GM21786 (cell line): ENCODE measurements around the gene FHIP1B.

ENCODE experiments used
- ATAC-seq: cut with Tn5 transposase; IDR thresholded peaks from one replicate; pipeline ENCODE4 v1.9.1; 2021; ENCODE audit not compliant: unreplicated experiment

The FHIP1B gene

DNA sequence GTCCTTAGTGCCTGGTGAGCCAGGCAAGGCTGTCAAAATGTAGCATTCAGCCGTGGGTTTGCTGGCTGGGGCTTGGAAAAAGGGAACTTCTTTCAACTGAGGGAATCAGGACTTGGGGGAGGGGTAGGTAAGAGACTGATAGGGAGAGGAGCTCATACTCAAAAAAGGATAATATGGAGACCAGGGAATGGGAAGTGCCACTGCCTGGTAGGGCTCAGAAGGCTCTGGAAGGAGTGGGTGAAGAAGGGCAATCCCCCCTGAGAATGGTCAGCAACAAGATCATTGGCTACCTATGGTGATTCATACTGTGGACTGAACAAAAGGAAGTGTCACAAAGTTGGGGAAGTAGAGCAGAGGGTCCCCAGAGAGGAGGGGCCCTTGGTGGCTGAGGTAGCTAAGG is 6.3 kb upstream of the FHIP1B start:
- ATAC-seq = no peak

DNA sequence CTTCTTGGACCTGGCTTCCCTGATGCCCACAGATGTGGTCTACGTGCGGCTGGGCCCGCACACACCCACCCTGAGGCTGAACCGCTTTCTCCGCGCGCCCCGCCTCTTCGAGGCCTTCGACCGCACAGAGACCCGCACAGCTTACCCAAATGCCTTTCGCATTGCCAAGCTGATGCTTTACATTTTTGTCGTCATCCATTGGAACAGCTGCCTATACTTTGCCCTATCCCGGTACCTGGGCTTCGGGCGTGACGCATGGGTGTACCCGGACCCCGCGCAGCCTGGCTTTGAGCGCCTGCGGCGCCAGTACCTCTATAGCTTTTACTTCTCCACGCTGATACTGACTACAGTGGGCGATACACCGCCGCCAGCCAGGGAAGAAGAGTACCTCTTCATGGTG is 5.7 kb upstream of the FHIP1B start:
- ATAC-seq = no peak

DNA sequence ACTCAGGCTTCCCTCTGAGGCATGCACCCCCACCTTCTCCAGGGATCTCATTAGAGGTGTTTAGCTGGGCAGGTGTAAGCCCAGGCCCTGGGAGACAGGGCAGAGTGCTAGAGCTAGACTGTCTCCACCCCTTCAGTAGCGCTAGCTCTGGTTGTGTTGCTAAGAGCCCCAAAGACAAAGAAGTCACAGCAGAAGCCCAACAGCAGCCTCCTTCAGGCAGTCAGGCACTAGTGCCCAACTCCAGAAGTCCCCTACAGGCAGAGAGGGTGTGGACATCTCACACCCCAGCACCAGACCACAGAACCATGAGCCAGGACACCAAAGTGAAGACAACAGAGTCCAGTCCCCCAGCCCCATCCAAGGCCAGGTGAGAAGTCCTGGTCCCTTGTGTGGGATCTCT is 4.5 kb upstream of the FHIP1B start, which contains the start of gene CNGA4:
CNGA4 (plus strand) TSS at position 188 of the 400 bp plus-strand sequence; CDS start at position 306, 118 bp downstream.
- no peak for ATAC-seq

DNA sequence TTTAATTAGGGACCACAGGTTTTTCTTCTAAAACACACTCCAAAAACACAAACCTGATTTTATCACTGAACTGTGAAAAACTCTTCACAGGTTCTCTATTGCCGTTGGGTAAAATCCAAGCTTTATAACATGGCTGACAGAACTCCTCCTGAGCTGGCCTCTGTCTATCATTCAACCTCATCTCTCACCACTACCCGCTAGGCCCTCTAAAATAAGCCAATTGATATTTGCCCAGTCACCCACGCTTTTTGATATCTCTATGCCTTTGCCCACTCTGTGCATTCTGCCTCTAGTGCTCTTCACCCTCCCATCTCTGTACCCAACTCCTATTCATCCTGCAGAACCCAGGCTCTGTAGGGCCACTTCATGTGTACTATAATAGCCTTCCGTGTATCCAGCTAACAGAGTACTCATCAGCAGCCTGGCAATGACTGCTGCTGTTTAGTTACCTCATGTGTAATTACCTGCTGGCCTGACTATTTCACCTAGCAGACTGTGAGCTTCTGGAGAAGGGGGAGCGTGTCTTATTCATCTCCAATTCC is 3.4 kb upstream of the FHIP1B start:
- ATAC-seq = no peak

DNA sequence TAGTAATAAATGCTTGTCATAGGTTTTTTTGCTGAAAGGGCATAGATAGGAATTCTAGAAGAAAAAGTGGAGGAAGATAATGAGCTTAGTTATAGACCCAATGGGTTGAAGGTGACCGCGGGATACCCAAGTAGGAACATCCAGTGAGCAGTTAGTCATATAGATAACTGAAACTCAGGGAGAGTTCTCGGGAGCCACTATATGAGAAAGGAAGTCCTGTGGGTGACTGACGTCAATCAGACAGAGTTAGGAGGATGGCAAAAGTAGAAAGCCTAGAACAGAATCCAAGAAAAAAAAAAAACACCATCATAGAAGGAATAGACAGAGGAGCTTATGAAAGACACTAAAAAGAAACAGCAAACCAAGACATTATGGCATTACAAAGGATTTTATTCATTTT is 2.8 kb upstream of the FHIP1B start:
- ATAC-seq = no peak

DNA sequence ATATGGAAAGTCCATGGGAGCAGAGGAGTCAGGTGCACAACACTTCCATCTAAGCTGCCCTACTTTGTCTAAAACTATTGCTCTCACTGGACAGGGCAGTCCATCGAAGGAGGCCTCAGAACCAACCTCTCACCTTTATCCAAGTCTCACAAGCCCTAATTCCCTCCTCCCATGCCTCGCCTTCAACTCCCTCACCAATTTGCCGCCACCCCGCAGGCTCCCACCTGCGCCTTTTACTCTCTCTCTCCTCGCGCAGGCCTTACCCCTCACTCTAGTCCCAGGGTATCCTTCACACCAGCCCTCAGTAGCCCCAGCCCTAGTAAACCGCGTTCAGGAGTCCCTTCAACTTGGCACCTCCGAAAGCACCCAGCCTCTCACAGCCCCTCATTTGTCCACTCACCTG is 451 bp downstream of the FHIP1B start:
- no peak for ATAC-seq

DNA sequence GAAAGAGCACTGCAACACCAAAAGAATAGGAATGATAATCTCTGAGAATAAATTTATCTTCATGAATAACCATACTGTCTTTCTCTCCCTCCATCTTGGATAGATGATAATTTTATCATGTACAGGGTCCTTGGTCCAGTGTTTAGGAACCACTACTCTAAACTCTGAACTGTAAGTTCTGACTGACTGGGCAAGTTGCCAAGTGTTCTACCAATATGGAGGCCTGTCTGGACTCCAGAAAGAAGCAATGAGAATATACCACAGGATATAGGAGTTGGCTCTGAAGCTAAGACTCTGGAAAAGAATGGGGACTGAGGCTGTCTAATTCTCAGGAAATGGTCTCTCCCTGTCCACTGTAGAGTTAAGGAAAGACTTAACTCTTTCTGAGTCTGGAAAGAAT is 1.5 kb downstream of the FHIP1B start:
- ATAC-seq = no peak

DNA sequence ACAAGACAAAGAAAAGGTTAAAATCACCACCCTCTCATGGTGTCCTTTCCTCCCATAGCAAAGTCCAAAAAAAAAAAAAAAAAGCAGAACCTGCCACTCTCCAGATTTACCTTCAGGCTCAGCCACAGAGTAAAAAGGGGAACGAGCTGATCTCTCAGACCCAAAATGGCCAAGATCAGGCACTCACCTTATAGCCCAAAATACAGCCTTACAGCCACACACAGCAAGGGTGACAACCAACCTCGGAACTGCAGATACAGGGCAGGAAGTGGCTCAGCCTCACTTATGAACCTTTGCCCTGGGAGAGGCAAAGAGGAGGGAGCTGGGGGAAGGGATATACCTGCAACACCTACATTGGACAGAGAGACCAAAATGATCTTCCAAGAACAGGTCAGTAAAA is 4.5 kb downstream of the FHIP1B start:
- no peak for ATAC-seq

DNA sequence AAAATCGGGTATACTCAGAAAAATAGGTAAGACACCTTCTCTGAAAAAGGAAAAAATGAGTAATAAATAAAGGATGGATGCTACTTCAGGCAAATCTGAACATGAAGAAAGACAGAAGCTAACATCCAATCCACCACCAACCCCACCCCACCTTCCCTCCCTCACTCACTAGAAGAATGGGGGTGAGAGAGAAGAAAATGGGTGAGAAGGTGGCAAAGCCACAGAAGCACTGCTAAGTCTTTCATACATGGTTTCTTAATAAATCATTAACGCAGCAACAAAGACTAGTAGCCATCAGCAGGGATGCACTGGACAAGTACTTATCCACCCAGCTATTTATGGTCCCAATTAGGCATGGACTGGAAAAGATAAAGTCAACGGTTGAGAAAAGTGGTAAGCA is 5.9 kb downstream of the FHIP1B start:
- no peak for ATAC-seq

DNA sequence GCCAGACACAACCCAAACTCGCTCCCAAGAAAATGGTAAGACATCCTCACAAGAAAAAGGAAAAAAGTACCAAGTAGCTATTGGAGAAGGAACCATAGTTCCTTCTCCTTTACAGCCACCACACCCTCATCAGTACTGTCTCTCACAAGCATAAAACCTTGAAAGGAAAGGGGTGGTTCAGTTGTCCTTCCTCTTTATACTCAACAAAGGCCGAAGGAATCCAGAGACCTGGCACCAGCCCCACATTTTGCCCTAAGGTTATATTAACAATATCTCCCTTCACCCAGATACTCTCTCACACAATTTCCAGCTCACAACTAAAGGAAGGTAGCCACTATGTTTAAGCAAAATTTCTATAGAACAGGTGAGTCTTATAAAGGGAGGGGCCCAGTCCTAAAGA is 8.5 kb downstream of the FHIP1B start:
- no peak for ATAC-seq

DNA sequence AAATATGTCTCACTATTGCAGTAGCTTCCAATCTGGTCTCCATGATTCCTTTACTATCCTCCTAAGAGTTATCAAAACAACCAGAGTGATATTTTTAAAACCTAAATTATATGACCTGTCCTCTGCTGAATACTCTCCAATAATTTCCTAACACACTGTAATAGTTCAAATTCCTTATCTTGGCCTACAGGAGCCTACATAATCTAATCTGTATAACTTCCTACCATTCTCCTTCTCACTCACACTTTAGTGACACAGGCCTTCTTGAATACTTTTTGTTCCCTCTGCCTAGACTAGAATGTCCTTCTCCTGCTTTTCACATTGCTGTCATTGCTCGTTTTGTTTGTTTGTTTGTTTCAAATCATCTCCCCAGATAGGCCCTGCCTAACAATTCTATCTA is 9.4 kb downstream of the FHIP1B start:
- no peak for ATAC-seq

DNA sequence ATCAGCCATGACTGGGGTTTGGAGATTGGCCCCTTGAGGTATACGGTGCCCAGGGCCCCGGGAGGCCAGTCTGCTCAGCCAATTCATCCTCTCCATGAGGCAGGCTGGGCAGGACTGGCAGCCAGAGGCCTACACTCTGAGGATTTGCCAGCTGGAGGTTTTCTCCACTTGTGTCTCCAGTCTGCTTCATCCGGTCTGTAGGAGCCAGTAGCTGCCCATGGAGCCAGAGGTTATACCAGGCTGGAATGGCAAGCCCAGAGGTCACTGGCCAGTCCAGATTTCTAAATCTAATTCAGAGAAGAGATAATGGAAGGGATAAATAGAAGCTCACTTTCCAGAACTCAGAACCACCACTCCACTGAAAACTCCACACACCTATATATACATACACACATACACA is 10.0 kb downstream of the FHIP1B start:
- no peak for ATAC-seq

DNA sequence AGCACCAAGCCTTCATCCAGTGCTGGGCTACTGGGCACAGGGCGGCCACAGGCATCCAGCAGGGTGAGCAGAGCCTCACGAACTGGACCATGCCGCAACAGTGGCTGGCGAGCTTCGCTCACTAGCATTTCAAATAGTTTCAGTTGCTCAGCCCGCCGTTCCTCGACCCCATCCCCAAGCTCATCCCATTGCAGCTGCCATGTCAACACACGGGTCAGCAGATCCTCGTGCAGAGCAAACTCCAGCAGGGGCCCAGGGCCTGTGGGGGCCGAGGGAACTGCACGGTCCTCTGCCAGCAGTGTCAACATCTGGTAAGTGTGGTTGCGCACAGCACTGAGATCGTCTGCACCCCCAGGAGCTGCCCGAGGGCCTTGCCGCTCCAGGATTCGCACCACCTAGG is 10.6 kb downstream of the FHIP1B start:
- ATAC-seq = no peak

DNA sequence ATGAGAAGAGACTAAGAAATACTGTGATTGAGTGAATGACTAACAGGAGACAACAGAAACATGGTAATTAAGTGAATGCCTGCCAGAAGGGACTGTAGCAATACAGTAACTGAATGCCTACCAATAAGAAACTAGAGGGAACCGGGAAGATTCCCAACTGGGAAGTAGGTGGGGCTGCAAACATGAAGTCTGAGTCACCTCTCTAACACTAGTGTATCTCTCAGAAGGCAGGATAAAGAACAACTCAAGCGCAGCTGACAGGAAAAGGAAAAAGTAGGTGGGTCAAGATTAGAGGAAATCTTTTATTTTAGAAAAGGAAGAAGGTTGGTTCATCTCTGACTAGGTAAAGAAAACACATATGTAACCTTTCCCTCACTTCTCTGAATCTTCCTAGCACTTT is 15.1 kb downstream of the FHIP1B start:
- no peak for ATAC-seq

DNA sequence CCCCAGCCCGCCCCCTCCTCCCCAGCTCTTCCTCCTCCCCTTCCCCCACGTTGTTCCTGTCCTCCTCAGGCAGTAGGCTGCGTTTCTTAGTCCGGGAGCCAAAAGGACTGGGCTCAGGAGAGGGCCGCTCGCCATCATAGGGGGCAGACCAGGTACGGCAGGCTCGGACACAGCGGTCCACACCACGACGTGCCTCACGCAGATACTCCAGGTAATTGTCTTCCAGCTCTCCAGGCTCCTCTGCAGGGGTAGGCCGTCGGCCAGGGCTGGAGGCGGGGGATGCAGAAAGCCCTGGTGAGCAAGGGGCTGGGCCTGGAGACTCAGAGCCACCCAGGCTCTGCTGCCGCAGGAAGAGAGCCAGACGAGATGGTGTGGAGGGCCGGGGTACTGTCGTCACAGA is 16.7 kb downstream of the FHIP1B start:
- ATAC-seq = no peak

DNA sequence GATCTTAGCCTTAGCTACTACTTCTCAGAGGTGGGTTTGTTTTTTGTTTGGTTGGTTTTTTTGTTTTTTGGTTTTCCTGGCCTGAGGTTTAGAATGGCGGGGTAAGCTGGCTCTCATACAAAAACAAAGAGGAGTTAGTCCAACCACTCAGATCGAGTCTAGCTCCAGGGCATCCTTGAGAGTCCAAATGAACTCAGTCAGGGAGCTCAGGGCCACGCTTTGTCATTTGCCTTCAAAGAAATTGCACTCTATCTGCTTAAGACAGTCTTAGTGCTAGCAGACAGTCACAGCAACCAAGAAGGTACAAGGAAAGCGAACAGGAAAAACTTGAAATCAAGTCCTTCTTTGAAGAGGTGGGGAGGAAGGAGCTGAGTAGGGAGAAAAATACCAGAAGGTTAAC is 17.9 kb downstream of the FHIP1B start:
- ATAC-seq = no peak

DNA sequence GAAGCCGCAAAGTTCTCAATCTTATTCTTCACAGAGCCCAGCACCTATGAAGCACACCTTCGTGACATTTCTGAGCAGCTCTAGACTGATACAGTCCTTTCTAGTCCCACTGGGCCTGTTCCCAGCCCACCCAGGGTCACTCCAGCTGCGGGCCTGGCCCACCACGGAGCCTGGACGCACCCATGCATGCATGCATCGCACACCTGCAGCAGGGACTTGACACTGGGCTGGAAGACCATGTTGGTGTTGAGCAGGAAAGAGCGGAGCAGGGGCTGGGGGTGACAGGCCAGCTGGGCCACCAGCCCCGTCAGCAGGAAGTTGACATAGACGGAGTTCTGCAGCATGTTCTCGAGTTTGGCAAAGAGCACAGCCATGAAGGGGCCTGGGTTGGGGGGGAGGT is 19.9 kb downstream of the FHIP1B start:
- no peak for ATAC-seq

DNA sequence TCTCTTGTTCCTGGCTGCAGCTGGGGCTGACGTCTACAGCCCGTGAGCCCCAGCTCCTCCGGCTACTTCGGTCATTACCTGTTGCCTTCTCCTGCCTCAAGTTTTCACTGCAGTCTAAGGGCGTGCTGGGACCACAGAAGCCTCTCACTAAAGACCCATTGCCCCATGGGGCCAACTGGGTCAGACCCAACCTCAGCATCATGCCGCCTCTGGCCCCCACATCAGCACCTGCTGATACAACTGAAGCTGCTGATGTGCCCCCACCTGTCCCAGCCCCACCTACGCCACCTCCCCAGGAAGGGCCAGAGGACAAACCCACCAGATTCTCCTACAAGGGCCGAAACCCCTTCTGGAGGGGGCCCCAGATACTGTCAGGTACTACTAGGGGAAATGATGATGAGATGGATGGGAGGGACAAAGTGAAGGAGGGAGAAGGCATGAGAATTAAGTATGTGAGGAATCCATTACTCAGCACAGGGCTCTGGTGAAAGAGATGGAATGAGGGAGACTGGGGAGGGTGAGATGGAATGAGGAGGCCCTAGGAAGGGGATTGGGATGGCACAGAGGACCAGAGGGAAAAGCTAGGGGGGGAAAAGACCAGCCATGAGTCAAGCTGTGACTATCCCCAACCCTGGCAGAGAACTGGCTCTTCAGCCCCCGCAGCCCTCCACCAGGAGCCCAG is 24.0 kb downstream of the FHIP1B start:
- ATAC-seq = no peak

DNA sequence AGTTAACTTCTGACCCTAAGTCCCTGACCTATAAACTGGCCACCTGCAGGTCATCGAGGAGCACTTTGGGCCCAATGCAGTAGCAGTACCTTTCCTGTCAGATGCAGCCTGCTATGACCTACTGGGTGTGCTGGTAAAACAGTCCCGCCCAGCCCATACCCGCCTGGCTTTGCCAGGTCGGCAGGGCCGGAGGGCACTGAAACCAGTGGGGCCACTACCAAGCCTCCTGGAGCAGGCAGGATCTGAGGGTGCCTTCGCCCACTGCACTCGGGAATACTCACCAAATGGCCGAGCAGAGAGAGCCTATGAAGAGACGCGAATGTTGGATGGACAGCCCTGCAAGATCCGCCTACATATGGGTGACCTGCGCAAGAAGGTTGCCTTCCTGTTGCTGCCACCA is 24.6 kb downstream of the FHIP1B start:
- no peak for ATAC-seq

DNA sequence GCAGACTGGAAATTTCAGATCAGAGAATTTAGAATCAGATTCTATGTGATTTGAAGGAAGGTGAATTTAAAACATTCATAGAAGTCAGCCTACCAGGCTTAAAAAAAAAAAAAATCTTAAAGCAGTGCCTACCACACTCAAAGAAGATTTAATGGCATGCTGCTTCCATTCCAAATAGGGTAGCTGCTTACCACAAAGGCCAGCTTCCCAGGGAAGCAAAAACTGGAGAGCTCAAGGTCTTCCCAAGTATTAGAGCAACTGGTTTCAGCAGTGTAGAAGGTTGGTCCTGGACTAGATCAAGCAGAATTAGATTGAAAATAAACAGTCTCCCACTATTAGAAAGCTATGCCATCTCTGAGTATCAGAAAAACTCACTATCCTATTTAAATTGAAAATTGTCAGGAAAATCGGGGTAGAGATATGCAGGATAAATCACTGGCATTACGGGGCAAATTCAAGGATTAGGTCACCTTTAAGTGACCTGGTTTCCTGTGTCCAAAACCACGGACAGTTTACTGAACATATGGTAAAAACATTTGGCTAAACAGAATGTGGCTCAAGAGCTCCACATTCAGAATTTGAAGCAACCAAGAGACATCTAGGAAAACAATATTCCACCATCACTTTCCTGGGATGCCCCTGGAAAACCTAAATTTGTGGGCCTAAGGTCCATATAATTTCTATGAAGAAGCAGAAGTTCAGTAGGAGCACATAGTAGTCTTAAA is 27.8 kb downstream of the FHIP1B start:
- no peak for ATAC-seq

DNA sequence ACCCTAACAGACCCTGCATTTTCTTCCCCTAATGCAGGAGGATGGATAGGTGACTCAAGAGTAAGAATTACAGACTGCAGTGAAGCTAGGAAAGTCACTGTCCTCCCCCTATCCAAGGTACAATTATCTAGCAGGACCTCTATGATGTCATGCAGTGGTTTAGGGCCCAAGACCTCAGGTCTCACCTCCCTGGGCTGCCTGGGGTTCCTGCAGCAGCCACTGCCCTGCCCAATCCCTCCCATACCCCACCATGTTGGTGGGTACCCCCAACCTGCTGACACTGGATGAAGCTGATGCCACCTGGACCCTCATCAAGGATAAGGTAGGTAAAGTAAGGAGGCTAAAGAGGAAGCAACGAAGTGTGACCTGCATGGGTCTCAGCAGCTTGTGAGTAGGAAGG is 29.1 kb downstream of the FHIP1B start, which contains the start of gene C11orf42:
C11orf42 (plus strand) TSS at position 192 of the 400 bp plus-strand sequence; CDS start at position 251, 59 bp downstream.
- no peak for ATAC-seq

DNA sequence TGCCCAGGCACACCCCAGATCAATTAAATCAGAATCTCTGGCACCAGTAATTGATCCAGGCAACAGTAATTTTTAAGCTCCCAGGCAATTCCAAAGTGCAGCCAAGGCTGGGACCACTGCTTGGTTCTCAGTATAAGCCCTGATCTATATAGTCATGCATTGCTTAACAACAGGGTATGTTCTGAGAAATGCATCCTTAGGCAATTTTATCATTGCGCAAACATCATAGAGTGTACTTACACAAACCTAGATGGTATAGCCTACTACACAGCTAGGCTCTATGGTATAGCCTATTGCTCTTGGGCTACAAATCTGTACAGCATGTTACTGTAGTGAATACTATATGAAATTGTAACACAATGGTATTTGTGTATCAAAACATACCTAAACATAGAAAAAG is 29.7 kb downstream of the FHIP1B start:
- no peak for ATAC-seq
